Stimulated activated CD8-positive, alpha-beta memory T cell treated with anti-CD3 and anti-CD28 coated beads, Interleukin-4, amount 100 ng/mL, for 1 hour (primary cell): ENCODE data around the gene CFAP74.
"Not testable (repeated sequence)": the region's sequence is repeated elsewhere in the genome, so short reads cannot be mapped to it uniquely, and the experiment has no call there.

Source experiments
- DNase-seq, 2 donors: peaks; one replicate each; pipeline ENCODE4 v3.0.0-alpha.2; 2020; ENCODE audit warnings: low read depth in 2 of 2, low spot score in 1 of 2

CFAP74 gene

DNA sequence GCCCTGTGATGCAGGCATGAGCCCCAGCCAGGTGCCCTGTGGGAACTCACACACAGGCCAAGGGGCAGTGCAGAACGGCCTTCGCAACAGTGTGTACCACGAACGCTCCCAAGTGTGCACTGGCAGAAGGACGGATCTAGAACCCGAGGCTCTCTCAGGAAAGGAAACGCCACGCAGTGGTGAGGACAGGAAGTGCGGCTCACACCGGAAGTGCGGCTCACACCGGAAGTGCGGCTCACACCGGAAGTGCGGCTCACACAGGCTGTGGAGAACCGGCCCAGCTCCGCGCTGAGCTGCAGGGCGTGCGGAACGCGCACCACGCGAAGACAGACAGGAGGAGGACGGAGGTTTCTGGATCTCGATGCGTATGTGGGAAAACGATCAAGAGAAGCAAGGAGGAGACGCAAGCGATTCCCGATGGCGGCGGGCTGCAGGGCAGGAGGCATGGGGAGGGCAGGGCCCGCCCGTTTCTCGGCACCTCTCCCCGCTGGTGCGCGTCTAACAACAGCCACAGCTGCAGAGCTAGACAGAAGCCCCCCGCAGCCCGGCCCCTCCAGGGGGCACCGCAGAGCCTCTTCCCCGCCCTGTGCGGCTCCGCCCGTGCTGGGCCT lies 48.6 kb downstream of the CFAP74 start:
- no peak for DNase-seq

DNA sequence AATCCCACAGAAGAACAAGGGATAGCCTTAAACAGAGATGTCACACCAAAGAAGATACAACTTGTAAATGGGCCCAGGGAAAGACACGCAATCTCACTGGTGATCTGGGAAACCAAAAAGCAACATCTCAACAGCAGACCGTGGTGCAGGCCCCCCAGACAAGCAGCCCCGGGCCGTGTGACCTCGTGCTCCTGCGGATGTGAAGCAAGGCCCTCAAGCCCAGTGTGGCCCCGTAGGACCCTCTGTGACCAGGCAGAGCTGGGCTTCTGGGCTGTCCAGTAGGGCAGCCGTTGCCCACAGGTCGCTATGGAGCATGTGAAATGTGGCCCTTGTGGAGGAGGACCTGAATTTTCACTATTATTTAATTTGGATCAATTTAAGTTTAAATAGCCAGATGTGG lies 49.6 kb downstream of the CFAP74 start:
- DNase-seq, result no peak

DNA sequence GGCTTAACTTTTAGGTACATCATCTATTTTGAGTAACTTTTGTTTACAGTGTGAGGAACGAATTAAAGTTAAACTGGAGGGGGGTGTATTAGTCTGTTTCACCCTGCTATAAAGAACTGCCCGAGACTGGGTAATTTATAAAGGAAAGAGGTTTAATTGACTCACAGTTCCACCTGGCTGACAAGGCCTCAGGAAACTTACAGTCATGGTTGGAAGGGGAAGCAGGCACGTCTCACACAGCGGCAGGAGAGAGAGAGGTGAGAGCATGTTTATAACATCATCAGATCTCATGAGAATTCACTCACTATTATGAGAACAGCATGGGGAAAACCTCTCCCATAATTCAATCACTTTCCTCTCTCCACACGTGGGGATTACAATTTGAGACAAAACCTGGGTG lies 52.6 kb downstream of the CFAP74 start:
- no peak for DNase-seq

GRCh38 chr1:1948783-1949182 lies 54.8 kb downstream of the CFAP74 start:
- no peak for DNase-seq

- DNase-seq, result no peak
Observed at GRCh38 chr1:1947493-1947892, 56.1 kb downstream of the CFAP74 start.

- DNase-seq, result no peak
Observed at GRCh38 chr1:1946540-1946939, 57.0 kb downstream of the CFAP74 start.

DNA sequence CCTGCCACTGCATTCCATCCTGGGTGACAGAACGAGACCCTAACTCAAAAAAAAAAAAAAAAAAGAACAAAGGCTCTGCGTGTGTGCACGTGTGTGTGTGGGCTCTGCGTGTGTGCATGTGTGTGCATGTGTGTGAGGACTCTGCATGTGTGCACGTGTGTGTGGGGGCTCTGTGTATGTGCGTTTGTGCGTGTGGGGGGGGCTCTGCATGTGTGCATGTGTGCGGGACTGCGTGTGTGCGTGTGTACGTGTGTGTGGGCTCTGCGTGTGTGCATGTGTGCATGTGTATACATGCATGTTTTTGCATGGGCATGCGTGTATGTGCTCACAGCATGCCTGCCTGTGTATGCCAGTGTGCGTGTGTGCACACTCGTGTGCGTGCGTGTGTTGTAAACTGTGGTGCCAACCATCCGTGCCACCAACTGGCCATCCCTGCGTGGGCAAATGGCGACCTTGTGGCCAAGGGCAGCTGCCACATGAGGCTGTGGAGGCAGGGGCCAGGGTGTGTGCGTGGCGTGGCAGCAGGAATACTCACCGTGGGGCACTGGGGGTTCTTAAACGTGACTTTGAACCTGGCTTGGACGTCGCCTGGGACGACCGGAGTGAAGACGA lies 57.7 kb downstream of the CFAP74 start:
- DNase-seq, result no peak

GRCh38 chr1:1943834-1944570 lies 59.6 kb downstream of the CFAP74 start:
- DNase-seq, result peak in 1 of 2 donors; percentile 29

DNA sequence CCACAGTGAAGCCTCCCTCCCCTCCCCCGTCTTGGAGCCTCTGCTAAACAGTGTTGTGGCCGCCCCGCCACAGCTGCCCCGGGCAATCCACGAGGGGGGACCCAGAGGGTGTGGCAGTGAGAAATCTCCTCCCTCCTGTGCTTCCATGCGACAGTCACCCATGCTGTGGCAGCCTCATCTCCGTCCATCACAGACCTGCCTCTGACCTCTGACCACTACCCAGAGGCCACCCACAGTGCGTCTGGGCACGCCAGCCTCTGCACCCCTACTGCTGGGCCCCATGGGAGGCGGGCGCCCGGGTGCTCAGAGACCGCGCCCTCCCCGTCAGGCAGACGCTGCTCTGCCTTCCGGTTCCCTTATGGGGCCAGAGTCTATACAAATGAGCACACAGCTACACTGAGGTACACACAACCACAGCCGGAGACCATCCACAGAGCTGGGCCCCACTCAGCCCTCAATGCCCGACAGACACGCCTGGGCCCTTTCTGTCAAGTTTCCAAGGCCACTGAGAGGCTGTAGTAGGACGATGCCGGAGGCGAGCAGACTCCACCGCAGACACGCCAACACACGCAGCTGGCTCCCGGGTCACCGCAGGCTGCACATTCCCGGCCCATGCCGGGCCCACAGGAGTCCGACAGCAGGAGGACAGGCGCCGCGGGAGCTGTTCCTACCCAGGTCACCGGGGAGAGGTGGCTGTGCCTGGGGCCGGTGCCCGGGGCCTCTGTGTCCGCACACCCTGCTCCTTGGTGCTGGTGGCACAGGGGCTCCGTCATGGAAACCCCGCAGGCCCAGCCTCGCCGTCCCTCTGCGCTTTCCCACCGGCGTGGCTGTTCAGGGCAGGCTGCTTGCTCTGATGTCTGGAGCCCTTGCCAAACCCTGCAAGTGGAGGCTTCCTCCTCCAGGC lies 60.6 kb downstream of the CFAP74 start:
- no peak for DNase-seq

DNA sequence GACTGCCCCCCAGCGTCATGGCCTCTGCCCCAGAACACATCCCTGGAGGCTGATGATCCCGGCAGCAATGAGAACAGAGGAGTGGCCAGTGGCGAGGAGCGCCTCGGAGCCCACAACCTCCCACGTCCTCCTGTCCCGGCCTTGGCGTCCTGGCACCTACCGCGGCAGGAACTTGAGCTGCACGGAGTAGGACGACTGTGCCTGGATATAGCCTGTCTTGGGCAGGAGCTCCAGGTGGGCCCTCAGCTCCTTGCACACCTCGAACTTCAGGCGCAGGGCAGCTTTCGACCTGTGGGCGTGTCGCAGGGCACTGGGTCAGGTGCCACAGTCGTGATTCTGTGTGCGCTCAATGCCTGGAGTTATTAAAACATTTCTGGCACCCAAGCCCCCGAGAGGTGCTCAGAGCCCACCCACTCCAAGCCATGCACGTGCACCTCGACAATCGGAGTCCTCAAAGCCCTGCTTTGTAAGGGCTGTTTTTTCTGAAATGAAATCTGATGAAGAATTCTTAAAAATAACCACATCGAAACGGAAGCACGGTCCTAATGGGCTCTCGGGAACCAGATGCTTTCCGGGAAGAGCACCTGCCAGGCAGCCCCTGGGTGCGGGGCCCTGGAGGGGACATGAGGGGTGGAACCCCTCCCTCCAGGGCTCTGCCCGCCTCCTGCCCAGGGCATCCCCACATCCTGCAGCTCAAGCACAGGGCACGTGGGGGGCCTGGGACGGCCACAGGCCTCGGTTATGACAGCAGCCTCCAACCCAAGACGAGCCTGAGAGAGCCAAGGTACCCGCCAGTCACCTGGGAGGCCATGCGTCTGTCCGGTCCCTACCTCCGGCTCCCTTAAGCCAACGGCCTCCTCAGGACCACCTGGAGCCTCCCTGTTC lies 61.5 kb downstream of the CFAP74 start:
- no peak for DNase-seq

DNA sequence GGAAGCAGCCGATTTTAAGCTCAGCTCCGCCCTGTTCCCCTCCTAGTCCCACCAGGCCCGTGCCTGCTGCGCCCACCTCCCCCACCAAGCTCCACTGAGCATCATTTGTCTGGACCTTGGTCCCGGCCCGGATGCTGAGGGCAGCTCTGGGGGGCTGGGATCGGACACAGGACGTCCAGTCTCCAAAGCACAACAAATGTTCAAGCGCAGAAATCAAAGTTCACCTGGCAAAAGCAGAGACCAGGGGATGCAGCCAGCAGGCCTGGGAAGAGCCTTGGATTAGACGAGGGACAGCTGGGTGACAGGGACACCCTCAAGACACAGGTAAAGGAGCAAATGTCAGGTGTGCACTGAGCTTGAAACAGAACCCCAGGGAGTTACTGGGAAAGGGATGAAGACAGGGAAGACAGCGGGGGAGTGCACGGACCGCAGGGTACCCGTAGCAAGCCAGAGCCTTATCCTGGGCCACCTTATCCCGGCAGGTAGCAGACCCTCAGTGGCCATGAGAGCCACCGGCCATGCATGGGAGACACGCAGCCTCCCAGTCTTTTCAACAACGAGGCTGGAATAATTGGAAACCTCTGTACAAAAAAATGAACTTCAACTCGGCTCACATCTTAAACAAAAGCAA lies 62.3 kb downstream of the CFAP74 start:
- no peak for DNase-seq

DNA sequence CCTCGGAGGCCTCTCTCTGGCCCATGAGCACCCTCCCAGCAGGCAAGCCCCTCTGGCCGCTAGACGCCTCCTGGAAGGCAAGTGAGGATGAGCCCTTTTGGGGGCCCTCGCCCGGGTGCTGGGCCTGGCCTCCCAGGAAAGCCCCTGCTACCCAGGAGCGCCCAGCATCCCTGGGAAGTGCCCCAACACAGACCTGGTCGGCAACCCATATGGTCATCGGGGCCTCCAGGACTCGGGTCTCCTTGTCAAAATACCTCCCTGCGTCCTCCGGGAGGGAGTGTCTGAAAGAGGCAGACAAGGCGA lies 63.5 kb downstream of the CFAP74 start:
- DNase-seq, result no peak

DNA sequence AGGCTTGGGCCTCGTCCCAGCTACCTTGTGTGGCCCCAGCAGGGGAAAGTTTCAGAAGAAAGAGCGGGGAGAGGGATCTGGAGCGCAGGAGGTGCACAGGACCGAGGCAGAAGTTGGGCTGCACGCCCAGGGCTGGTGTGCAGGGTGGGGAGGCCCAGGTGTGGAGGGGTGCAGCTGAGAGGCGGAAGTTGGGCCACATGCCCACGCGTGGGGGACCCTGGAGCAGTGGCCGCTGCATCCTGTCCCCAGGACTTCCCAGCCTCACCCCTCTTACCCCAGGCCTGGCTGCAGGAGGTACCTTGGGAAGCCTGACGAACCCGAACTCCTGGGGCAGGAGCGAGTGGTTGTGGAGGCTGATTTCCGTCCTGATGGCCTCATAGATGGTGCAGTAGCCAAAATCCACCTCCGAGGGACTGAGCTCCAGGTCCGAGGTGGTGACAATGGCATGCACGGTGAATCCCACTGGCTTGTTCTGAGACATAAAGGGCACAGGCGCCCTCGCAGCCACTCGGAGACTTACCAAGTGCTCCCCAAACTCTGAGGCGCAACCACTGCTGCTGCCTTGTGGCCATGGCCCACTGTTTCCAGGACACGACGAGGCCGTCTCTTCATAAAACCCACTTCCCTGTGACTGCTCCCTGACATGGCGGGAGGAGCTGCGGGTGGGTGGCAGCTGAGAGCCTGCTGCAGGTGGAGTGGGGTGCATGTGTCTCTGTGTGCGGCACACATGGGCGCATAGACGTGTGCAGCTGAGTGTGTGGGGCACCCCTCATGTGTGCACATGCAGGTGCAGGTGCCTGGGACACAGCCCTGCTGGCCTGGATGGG lies 64.1 kb downstream of the CFAP74 start:
- no peak for DNase-seq

DNA sequence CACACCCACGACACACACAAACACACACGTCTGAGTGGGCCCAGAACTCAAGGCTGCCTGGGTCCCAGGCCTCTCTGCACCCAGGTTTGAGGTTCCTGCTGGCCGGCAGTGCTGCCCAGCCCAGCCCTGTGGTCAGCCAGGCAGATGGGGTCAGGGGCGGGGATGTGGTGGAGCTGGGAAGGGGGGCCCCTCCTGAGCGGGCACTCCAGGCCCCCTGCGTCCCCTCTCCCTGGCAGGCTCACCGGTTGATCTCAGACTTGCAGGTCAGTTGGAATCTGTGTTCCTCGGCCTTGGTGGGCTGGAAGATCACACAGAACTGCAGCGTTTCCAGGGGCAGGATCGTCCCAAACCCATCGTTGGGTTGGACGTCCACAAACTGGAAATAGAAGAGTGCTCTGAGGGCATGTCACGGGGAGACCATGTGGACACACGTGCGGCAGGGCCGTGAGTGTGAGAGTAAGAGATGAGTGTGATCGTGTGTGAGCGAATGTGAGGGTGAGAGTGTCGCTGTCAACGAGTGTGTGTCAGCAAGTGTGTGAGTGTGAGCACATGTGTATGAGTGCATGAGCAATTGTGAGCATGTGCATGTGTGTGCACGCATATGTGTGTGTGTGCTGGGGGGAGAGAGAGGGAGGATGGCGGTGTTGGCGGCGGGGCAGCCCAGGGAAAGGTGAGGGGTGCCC lies 64.8 kb downstream of the CFAP74 start:
- no peak for DNase-seq

GRCh38 chr1:1938276-1938573 lies 65.4 kb downstream of the CFAP74 start:
- DNase-seq, result no peak

GRCh38 chr1:1937549-1938275 lies 65.9 kb downstream of the CFAP74 start:
- no peak for DNase-seq

GRCh38 chr1:1937061-1937460 lies 66.5 kb downstream of the CFAP74 start:
- DNase-seq, result no peak

- not testable (repeated sequence) for DNase-seq
Observed at GRCh38 chr1:1934848-1935247, 68.7 kb downstream of the CFAP74 start.
